C4-2B (cell line): Measurements from ENCODE around the gene L3HYPDH.
"Not testable (repeated sequence)": the region's sequence is repeated elsewhere in the genome, so short reads cannot be mapped to it uniquely, and the experiment has no call there.

Experiments
- H3K27ac ChIP-seq: fragments of 450-650 bp; 2 replicates; pipeline ENCODE4 v1.5.1; 2017
- ZFX ChIP-seq: fragments of 450-650 bp; IDR thresholded peaks from 2 replicates; pipeline ENCODE4 v1.6.1; 2017
- TF ChIP-seq, protein P1 (sequence below): fragments of 450-650 bp; conservative IDR thresholded peaks from 2 replicates; pipeline ENCODE4 v1.5.1; 2017; ENCODE audit warnings: mild to moderate bottlenecking

Gene L3HYPDH

DNA sequence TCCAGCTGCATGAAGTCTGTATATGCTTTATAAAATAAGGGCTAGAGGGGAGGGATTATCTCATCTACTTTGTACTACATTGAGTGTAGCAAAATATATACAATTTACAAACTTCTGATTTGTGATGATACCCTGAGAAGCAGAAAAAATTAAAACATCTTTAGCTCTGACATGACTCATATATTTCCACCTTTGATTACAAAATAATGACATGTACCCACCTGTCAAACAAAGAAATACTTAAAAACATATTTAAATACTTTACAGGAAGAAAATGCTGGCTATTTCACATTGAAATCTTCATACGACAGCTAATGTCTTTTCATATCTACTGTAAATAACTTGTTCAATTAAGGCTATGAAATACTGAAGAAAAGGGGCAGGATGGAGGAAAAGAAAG lies 22.3 kb downstream of the L3HYPDH start:
- no peak overlapping the region for H3K27ac ChIP-seq
- no peak for TF ChIP-seq ZFX
- TF ChIP-seq, protein P1, sequence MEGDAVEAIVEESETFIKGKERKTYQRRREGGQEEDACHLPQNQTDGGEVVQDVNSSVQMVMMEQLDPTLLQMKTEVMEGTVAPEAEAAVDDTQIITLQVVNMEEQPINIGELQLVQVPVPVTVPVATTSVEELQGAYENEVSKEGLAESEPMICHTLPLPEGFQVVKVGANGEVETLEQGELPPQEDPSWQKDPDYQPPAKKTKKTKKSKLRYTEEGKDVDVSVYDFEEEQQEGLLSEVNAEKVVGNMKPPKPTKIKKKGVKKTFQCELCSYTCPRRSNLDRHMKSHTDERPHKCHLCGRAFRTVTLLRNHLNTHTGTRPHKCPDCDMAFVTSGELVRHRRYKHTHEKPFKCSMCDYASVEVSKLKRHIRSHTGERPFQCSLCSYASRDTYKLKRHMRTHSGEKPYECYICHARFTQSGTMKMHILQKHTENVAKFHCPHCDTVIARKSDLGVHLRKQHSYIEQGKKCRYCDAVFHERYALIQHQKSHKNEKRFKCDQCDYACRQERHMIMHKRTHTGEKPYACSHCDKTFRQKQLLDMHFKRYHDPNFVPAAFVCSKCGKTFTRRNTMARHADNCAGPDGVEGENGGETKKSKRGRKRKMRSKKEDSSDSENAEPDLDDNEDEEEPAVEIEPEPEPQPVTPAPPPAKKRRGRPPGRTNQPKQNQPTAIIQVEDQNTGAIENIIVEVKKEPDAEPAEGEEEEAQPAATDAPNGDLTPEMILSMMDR = no peak

DNA sequence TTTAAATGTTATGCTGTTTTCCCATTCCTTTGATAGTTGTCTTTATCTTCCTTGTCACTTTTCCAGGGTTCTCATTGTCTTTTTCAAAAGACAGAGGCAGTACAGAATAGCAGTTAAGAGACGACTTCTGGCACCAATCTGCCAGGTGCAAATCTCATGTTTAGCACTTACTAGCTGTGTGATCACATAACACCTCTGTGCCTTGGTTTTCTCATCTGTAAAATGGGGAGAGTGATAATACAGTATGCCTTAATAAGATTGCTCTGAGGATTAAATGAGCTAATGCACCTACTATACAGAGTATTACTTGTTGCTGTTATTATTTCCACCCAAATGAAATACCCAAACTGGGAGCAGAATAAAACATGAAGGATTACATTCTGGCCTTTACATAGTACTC lies 23.8 kb downstream of the L3HYPDH start:
- H3K27ac ChIP-seq = no peak overlapping the region
- TF ChIP-seq, protein P1 = no peak
- no peak for TF ChIP-seq ZFX

DNA sequence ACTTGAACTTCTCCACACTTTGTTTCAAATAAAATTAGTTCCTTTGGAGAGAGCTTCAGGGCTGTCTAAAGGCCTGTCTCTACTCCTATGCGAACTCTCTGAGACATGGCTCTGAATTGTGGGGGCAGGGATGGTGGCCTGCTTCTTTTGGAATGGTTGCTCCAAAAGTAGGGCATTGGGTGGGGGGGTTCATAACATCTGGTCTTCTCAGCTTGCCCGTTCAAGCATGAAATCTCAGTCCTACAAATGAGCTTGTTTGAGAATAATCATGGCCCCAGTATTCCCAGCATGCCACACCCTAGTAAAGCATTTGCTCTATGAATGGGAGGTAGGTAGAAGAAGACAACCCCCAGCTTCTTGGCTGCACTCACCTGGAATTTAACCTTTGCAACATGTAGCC lies 25.7 kb downstream of the L3HYPDH start:
- H3K27ac ChIP-seq = no peak overlapping the region

DNA sequence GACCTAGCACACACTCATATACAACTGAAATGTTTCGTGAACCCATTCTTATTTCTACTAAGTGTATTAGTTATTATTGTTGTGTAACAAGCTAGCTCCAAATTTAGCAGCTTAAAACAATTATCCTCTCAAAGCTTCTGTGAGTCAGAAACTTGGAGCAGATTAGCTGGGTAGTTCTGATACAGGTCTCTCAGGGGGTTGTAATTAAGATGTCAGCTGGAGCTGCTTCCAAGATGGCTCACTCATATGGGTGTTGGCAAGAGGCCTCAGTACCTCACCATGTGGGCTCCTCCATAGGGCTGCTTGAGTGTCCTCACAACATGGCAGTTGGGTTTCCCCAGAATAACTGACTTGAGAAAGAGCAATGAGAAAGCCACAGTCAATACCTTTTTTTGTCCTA lies 28.8 kb downstream of the L3HYPDH start:
- TF ChIP-seq ZFX = no peak
- TF ChIP-seq, protein P1 = no peak
- no peak overlapping the region for H3K27ac ChIP-seq

More for the DNA sequence above, 25.7 kb downstream of the L3HYPDH start:
- TF ChIP-seq ZFX = no peak

DNA sequence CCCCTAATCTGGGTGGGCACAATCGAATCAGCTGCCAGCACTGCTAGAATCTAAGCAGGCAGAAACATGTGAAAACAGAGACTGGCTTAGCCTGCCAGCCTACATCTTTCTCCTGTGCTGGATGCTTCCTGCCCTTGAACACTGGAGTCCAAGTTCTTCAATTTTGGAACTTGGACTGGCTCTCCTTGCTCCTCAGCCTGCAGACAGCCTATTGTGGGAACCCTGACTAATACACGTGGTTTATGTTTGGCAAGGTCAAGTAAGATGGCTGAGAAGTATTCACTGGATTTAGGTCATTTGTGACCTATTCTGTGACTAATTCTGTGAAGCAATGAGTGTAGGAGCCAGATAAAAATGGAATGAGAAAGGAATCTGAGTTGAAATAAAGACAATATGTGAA lies 30.1 kb downstream of the L3HYPDH start:
- H3K27ac ChIP-seq = no peak overlapping the region
- TF ChIP-seq, protein P1 = no peak
- no peak for TF ChIP-seq ZFX

DNA sequence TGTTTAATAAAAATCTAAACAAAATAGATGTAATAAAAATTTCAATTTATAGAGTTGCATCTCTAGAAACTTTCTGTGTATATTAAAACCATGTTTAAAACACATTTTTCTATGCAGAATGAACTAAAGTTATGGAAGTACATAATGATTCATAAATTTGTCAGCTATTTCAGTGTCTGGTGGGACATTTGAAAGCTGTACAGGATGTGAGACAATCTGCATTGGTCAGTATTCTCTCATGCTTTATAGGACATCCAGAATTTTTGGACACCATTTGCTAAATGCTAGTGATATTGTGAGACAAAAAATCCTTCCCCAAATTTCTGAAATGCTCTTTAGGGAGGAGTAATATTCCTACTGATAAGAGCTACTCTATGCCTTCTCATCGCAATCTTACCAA lies 32.4 kb downstream of the L3HYPDH start:
- TF ChIP-seq ZFX = no peak
- TF ChIP-seq, protein P1 = no peak
- no peak overlapping the region for H3K27ac ChIP-seq

DNA sequence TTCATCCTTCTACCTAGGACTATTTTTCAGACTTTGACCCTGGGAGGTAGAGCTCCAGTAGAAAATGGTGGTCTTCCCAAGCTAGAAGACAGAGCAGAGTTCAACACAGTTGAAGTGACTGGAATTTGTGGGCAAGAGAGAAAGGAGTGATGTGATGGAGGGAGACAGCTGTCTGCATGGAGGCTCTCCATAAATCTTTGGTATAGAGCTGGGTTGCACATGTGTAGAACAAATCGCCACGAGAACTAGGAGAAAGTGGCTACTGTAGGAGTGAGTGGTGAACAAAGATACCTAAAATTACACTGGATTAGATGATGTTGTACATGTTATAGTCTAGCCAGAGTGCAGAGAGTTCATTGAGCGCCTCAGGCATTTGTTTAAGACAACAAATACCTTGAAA lies 33.5 kb downstream of the L3HYPDH start:
- TF ChIP-seq ZFX = no peak
- TF ChIP-seq, protein P1 = no peak
- H3K27ac ChIP-seq = no peak overlapping the region

DNA sequence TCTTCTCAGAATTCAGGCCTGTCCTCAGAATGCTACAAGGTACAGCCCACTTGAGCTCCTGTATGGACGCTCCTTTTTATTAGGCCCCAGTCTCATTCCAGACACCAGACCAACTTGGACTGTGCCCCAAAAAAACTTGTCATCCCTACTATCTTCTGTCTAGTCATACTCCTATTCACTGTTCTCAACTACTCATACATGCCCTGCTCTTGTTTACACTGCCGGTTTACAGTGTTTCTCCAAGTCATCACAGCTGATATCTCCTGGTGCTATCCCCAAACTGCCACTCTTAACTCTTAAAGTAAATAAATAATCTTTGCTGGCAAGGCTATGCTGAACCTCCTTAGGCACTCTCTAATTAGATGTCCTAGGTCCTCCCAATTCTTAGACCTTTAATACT lies 35.5 kb downstream of the L3HYPDH start:
- H3K27ac ChIP-seq = not testable (repeated sequence)
